ENCODE measurements around the gene SHC4. TPM values are rescaled to one million over a fixed set of nuclear protein-coding genes. Genes with fewer than 3 reads are reported as not detected.

Gene SHC4
- total RNA-seq, 1 experiment from 2014 or later: 0.26 TPM

DNA sequence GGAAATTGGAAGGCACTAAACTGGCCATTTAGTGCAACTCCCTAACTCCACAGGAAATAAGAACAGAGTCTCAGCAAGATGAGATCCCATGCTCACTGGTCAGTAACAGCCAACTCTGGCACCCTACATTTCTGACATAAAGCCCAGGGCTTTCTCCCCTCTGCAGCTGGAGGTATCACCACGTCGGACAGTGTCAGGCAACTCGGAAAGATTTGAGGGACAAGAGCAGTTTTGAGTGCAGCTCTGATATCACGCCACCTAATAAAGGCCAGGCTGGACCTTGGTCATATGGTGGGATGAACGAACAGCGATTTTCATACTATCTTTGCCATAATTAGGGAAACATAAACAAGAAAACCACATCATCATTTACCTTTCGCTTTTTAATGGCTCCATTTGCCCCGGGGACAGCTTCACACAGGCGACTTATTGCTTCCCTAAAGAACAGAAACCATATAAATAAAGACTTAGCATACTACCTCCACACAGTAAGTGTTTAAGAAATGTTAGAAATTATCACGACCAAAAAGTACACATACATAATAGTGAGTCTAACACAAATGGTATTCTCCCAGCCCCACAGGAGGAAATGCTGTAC is 73.2 kb downstream of the SHC4 start:
- BruUV-seq (replicated peaks): no TSS peak
- POLR2A ChIA-PET: interaction anchor here (0.6 to 1.7 kb wide), 2 partner anchors 9 to 1433 kb away, joined by 3 to 6 read pairs; no protein-coding TSS in a partner anchor
- H3K27ac Mint-ChIP-seq (ENCODE audit: low read depth, unreplicated experiment): no peak overlapping the region
- intact Hi-C loops (cut with micrococcal nuclease): no loop called here
- no peaks in the 10 kb centered on the region for H3K36me3 Mint-ChIP-seq (ENCODE audit: insufficient read depth, unreplicated experiment)
- DNase-seq (ENCODE audit: unreplicated experiment): no peak
- no peaks in the 10 kb centered on the region for H3K9me3 Mint-ChIP-seq (ENCODE audit: unreplicated experiment)
- CTCF ChIA-PET: interaction anchor here (0.9 kb wide), 1 partner anchor 8 kb away, joined by 3 read pairs; no protein-coding TSS in a partner anchor
- no peak overlapping the region for H3K4me3 Mint-ChIP-seq (ENCODE audit: unreplicated experiment)
- H3K27me3 Mint-ChIP-seq (ENCODE audit: insufficient read depth, unreplicated experiment): no peaks in the 10 kb centered on the region
- TF ChIP-seq, protein P1, sequence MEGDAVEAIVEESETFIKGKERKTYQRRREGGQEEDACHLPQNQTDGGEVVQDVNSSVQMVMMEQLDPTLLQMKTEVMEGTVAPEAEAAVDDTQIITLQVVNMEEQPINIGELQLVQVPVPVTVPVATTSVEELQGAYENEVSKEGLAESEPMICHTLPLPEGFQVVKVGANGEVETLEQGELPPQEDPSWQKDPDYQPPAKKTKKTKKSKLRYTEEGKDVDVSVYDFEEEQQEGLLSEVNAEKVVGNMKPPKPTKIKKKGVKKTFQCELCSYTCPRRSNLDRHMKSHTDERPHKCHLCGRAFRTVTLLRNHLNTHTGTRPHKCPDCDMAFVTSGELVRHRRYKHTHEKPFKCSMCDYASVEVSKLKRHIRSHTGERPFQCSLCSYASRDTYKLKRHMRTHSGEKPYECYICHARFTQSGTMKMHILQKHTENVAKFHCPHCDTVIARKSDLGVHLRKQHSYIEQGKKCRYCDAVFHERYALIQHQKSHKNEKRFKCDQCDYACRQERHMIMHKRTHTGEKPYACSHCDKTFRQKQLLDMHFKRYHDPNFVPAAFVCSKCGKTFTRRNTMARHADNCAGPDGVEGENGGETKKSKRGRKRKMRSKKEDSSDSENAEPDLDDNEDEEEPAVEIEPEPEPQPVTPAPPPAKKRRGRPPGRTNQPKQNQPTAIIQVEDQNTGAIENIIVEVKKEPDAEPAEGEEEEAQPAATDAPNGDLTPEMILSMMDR (IDR thresholded peaks at IDR 0.05; ENCODE audit: unreplicated experiment): no peak
- H3K4me1 Mint-ChIP-seq (ENCODE audit: insufficient read depth, unreplicated experiment): peaks cover 5% of the 10 kb centered on the region

DNA sequence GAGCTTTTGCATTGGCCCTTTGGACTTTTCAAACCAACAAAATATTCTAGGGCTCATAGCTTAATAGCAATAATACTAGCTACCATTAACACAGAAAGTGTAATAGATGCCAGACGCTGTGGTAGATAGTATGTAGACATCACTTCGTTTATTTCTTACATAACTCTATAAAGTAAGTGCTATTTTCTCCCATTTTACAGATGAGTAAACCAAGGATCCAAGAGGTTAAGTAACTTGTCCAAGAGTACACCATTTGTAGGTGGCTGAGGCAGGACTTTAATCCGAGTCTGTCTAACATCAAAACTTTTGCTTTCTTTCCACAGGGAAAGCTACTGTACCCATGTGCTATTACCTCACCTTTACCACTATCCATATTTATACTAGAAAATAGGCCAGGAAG is 73.8 kb downstream of the SHC4 start:
- H3K9me3 Mint-ChIP-seq (ENCODE audit: unreplicated experiment): no peaks in the 10 kb centered on the region
- CTCF ChIA-PET: interaction anchor here (0.9 to 1.0 kb wide), 4 partner anchors 9 to 76 kb away, joined by 3 to 4 read pairs (median 3); partner anchors contain the start of gene EID1
- intact Hi-C loops (cut with micrococcal nuclease): no loop called here
- POLR2A ChIA-PET: interaction anchor here (0.6 to 1.7 kb wide), 2 partner anchors 9 to 1433 kb away, joined by 3 to 6 read pairs; no protein-coding TSS in a partner anchor
- no TSS peak for BruUV-seq (replicated peaks)
- no peak for DNase-seq (ENCODE audit: unreplicated experiment)
- no peak overlapping the region for H3K27ac Mint-ChIP-seq (ENCODE audit: low read depth, unreplicated experiment)
- peaks cover 5% of the 10 kb centered on the region for H3K4me1 Mint-ChIP-seq (ENCODE audit: insufficient read depth, unreplicated experiment)
- H3K4me3 Mint-ChIP-seq (ENCODE audit: unreplicated experiment): no peak overlapping the region
- no peaks in the 10 kb centered on the region for H3K27me3 Mint-ChIP-seq (ENCODE audit: insufficient read depth, unreplicated experiment)
- H3K36me3 Mint-ChIP-seq (ENCODE audit: insufficient read depth, unreplicated experiment): no peaks in the 10 kb centered on the region
- TF ChIP-seq, protein P1 (IDR thresholded peaks at IDR 0.05; ENCODE audit: unreplicated experiment): no peak

DNA sequence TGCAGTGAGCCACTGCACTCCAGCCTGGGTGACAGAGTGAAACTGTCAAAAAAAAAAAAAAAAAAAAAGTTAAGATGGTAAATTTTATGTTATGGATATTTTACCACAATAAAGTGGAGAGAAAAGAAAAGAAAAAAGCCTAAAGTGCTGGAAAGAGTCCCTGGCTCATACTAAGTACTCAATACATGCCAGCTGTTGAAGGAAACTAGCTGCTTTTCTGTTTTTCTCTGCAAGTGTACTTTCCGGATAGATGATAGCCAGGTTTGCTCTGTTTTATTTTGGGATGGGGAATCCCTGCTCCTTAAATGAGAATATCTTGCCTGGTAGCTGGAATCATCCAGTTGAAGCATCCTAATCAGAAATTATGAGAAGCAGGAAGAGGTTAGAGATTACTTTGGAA is 74.9 kb downstream of the SHC4 start:
- H3K27me3 Mint-ChIP-seq (ENCODE audit: insufficient read depth, unreplicated experiment): no peaks in the 10 kb centered on the region
- ChIA-PET POLR2A (interaction anchor here (1.0 to 1.1 kb wide), 2 partner anchors 9 to 11 kb away, joined by 3 read pairs; partner anchors contain the start of gene EID1), CTCF (interaction anchor here (0.7 to 1.3 kb wide), 4 partner anchors 9 to 75 kb away, joined by 3 to 4 read pairs (median 3); partner anchors contain the start of genes EID1 and SHC4)
- TF ChIP-seq, protein P1 (IDR thresholded peaks at IDR 0.05; ENCODE audit: unreplicated experiment): no peak
- H3K4me1 Mint-ChIP-seq (ENCODE audit: insufficient read depth, unreplicated experiment): peaks cover 5% of the 10 kb centered on the region
- BruUV-seq (replicated peaks): no TSS peak
- no peaks in the 10 kb centered on the region for H3K9me3 Mint-ChIP-seq (ENCODE audit: unreplicated experiment)
- H3K36me3 Mint-ChIP-seq (ENCODE audit: insufficient read depth, unreplicated experiment): no peaks in the 10 kb centered on the region
- no peak overlapping the region for H3K4me3 Mint-ChIP-seq (ENCODE audit: unreplicated experiment)
- DNase-seq (ENCODE audit: unreplicated experiment): no peak
- no peak overlapping the region for H3K27ac Mint-ChIP-seq (ENCODE audit: low read depth, unreplicated experiment)
- intact Hi-C loops (cut with micrococcal nuclease): no loop called here

DNA sequence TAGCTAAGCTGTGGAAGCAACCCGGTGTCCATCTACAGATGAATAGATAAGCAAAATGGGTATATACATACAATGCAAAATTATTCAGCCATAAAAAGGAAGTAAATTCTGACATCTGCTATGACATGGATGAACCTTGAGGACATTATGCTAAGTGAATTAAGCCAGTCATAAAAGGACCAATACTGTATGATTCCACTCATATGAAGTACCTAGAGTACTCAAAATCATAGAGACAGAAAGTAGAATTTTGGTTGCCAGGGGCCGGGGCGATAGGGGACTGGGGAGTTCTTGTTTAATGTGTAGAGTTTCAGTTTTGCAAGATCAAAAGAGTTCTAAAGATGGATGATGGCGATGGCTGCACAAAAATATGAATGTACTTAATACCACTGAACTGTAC is 75.5 kb downstream of the SHC4 start:
- CTCF ChIA-PET: interaction anchor here (0.7 kb wide), 2 partner anchors 9 to 73 kb away, joined by 3 read pairs; no protein-coding TSS in a partner anchor

More for the DNA sequence above, 75.5 kb downstream of the SHC4 start:
- Mint-ChIP-seq H3K27ac (ENCODE audit: low read depth, unreplicated experiment) (no peak overlapping the region), H3K27me3 (ENCODE audit: insufficient read depth, unreplicated experiment) (no peaks in the 10 kb centered on the region), H3K9me3 (ENCODE audit: unreplicated experiment) (no peaks in the 10 kb centered on the region), H3K36me3 (ENCODE audit: insufficient read depth, unreplicated experiment) (no peaks in the 10 kb centered on the region), H3K4me1 (ENCODE audit: insufficient read depth, unreplicated experiment) (peaks cover 5% of the 10 kb centered on the region), H3K4me3 (ENCODE audit: unreplicated experiment) (no peak overlapping the region)
- DNase-seq (ENCODE audit: unreplicated experiment): no peak
- intact Hi-C loops (cut with micrococcal nuclease): no loop called here
- POLR2A ChIA-PET: interaction anchor here (1.0 to 1.6 kb wide), 3 partner anchors 9 to 11 kb away, joined by 3 to 7 read pairs (median 3); partner anchors contain the start of gene EID1
- TF ChIP-seq, protein P1 (IDR thresholded peaks at IDR 0.05; ENCODE audit: unreplicated experiment): no peak
- BruUV-seq (replicated peaks): no TSS peak
